ENCODE measurements around the gene HIBADH.

HIBADH gene

GRCh38 chr7:27615420-27616185 lies 47.1 kb downstream of the HIBADH start:
- no peak for TF ChIP-seq REST (IDR thresholded peaks at IDR 0.05; ENCODE audit: insufficient read depth in 1 of 2, low read depth in 2 of 2, low read length in 2 of 2)
- no peak for TF ChIP-seq TAF1 (IDR thresholded peaks at IDR 0.05; ENCODE audit: borderline replicate concordance, insufficient read depth, low read length)
- no peak for TF ChIP-seq POLR2AphosphoS5 (IDR thresholded peaks at IDR 0.05; ENCODE audit: low read depth, low read length)
- TF ChIP-seq SIN3A (IDR thresholded peaks at IDR 0.05; ENCODE audit: borderline replicate concordance, insufficient read depth, low read length): no peak
- no peak for TF ChIP-seq FOXP2 (optimal IDR thresholded peaks at IDR 0.05; ENCODE audit: borderline replicate concordance, extremely low read depth, extremely low read length, insufficient read depth)

- no peak for TF ChIP-seq TAF1 (IDR thresholded peaks at IDR 0.05; ENCODE audit: borderline replicate concordance, insufficient read depth, low read length)
- TF ChIP-seq SIN3A (IDR thresholded peaks at IDR 0.05; ENCODE audit: borderline replicate concordance, insufficient read depth, low read length): no peak
- no peak for TF ChIP-seq POLR2AphosphoS5 (IDR thresholded peaks at IDR 0.05; ENCODE audit: low read depth, low read length)
- TF ChIP-seq FOXP2 (optimal IDR thresholded peaks at IDR 0.05; ENCODE audit: borderline replicate concordance, extremely low read depth, extremely low read length, insufficient read depth): no peak
- no peak for TF ChIP-seq REST (IDR thresholded peaks at IDR 0.05; ENCODE audit: insufficient read depth in 1 of 2, low read depth in 2 of 2, low read length in 2 of 2)
Measured at GRCh38 chr7:27614095-27614494, 48.6 kb downstream of the HIBADH start.

- TF ChIP-seq REST (IDR thresholded peaks at IDR 0.05; ENCODE audit: insufficient read depth in 1 of 2, low read depth in 2 of 2, low read length in 2 of 2): no peak
- no peak for TF ChIP-seq FOXP2 (optimal IDR thresholded peaks at IDR 0.05; ENCODE audit: borderline replicate concordance, extremely low read depth, extremely low read length, insufficient read depth)
- no peak for TF ChIP-seq TAF1 (IDR thresholded peaks at IDR 0.05; ENCODE audit: borderline replicate concordance, insufficient read depth, low read length)
- no peak for TF ChIP-seq POLR2AphosphoS5 (IDR thresholded peaks at IDR 0.05; ENCODE audit: low read depth, low read length)
- no peak for TF ChIP-seq SIN3A (IDR thresholded peaks at IDR 0.05; ENCODE audit: borderline replicate concordance, insufficient read depth, low read length)
Measured at GRCh38 chr7:27611059-27611458, 51.6 kb downstream of the HIBADH start.

- TF ChIP-seq TAF1 (IDR thresholded peaks at IDR 0.05; ENCODE audit: borderline replicate concordance, insufficient read depth, low read length) (no peak), SIN3A (IDR thresholded peaks at IDR 0.05; ENCODE audit: borderline replicate concordance, insufficient read depth, low read length) (no peak), FOXP2 (optimal IDR thresholded peaks at IDR 0.05; ENCODE audit: borderline replicate concordance, extremely low read depth, extremely low read length, insufficient read depth) (no peak), REST (IDR thresholded peaks at IDR 0.05; ENCODE audit: insufficient read depth in 1 of 2, low read depth in 2 of 2, low read length in 2 of 2) (no peak), POLR2AphosphoS5 (IDR thresholded peaks at IDR 0.05; ENCODE audit: low read depth, low read length) (no peak)
Measured at GRCh38 chr7:27608776-27609495, 53.7 kb downstream of the HIBADH start.
